Thyroid gland (tissue), 4 donors: ENCODE results near the gene CAMK1. TPM values are rescaled to one million over a fixed set of nuclear protein-coding genes. Genes with fewer than 3 reads are reported as not detected.
A peak's percentile ranks its signal among the peaks of the same experiment; 100 is the strongest.

Source experiments
- DNase-seq, 2 donors: peaks; one replicate each; pipeline ENCODE4 v3.0.0-alpha.2; 2019
- H3K27ac ChIP-seq, 3 donors: fragments of 200-600 bp; sonication (generic); 1 replicate in 2 of 3; 2 replicates in 1 of 3; pipeline ENCODE4 v1.5.1; 2016 to 2019; ENCODE audit warnings: mild to moderate bottlenecking in 1 of 3, moderate library complexity in 1 of 3
- H3K27me3 ChIP-seq: fragments of 200-600 bp; sonication (generic); one replicate; pipeline ENCODE4 v1.5.1; 2019
- H3K36me3 ChIP-seq, 2 donors: fragments of 200-600 bp; sonication (generic); one replicate each; pipeline ENCODE4 v1.5.1; 2016 to 2019
- H3K4me1 ChIP-seq, 2 donors: fragments of 200-600 bp; sonication (generic); one replicate each; pipeline ENCODE4 v1.5.1; 2017 to 2019
- H3K4me3 ChIP-seq, 3 donors: fragments of 200-600 bp; sonication (generic); replicated peaks in 1 of 3; 1 replicate in 2 of 3; 2 replicates in 1 of 3; pipeline ENCODE4 v1.5.1; 2016; ENCODE audit warnings: mild to moderate bottlenecking in 1 of 3
- H3K9me3 ChIP-seq: fragments of 200-600 bp; sonication (generic); one replicate; pipeline ENCODE4 v1.5.1; 2017
- POLR2A ChIP-seq, 2 donors: fragments of 450-650 bp; IDR thresholded peaks; one replicate each; pipeline ENCODE4 v1.6.1; 2017; ENCODE audit warnings: antibody characterized with exemption in 2 of 2, mild to moderate bottlenecking in 2 of 2, moderate library complexity in 1 of 2
- WGBS, 2 donors: methylation state at CpG; one replicate each; pipeline ENCODE4 v1.1.5; 2017; 5-methylcytosine and 5-hydroxymethylcytosine counted together
- intact Hi-C: fragments of 100-400 bp; cut with DNase I; formaldehyde crosslinking; loops from one replicate; pipeline ENCODE4 v1.15.1; 2023
- total RNA-seq, 4 donors: library from RNA; depleted of rRNA; stranded (reverse); fragments of >200 nt; gene quantifications; one replicate each; pipeline ENCODE4 v1.2.3, GENCODE V29; 2016
- TF ChIP-seq, protein P1 (sequence below), 6 experiments: fragments of 200-600 bp in 3 of 6; fragments of 450-650 bp in 3 of 6; sonication (generic) in 3 of 6; IDR thresholded peaks; one replicate each; pipeline ENCODE4 v1.5.1; 2016 to 2019; ENCODE audit warnings: antibody characterized with exemption in 6 of 6, mild to moderate bottlenecking in 2 of 6, inconsistent platforms in 1 of 6, moderate library complexity in 1 of 6

CAMK1 gene
- total RNA-seq, 4 donors from 2014 or later, result 32.1 to 44.8 (median 35.9) TPM

DNA sequence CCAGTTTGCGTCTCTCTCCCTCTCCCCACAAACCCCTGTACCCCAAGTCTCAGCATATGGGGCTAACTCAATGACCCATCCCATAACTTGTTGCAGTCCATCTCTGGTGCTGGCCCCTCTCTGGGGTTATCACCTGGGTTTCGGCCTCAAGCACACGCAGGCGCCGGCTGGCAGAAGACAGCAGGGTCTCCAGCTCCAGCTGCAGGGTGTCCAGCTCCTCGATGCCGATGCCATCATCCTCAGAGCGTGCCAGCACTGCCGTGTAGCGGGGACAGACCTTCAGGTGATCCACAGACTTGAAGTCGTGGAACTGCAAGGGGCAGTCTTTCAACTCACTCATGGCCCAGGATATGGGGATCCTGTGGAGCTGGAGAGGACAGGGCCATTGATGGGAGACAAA is 21.4 kb upstream of the CAMK1 start:
- Histone ChIP-seq H3K4me3 (no peak overlapping the region), H3K9me3 (no peaks in the 10 kb centered on the region), H3K36me3 (peaks cover 12 to 20% of the 10 kb centered on the region in 2 donors), H3K27me3 (no peaks in the 10 kb centered on the region), H3K27ac (peak overlapping the region in 2 of 3 donors; percentile 91), H3K4me1 (peaks cover 12 to 25% of the 10 kb centered on the region in 2 donors)
- DNase-seq, result no peak
- WGBS, 2 donors, result 93 to 98% methylated on average over 8 to 11 of the region's 11 CpGs
- TF ChIP-seq, protein P1, sequence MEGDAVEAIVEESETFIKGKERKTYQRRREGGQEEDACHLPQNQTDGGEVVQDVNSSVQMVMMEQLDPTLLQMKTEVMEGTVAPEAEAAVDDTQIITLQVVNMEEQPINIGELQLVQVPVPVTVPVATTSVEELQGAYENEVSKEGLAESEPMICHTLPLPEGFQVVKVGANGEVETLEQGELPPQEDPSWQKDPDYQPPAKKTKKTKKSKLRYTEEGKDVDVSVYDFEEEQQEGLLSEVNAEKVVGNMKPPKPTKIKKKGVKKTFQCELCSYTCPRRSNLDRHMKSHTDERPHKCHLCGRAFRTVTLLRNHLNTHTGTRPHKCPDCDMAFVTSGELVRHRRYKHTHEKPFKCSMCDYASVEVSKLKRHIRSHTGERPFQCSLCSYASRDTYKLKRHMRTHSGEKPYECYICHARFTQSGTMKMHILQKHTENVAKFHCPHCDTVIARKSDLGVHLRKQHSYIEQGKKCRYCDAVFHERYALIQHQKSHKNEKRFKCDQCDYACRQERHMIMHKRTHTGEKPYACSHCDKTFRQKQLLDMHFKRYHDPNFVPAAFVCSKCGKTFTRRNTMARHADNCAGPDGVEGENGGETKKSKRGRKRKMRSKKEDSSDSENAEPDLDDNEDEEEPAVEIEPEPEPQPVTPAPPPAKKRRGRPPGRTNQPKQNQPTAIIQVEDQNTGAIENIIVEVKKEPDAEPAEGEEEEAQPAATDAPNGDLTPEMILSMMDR (IDR thresholded peaks at IDR 0.05), result no peak
- no peak for TF ChIP-seq POLR2A (IDR thresholded peaks at IDR 0.05)
- intact Hi-C loops, result loop anchor here (10.0 kb wide), 1 partner anchor 136 kb away; no protein-coding TSS in a partner anchor

DNA sequence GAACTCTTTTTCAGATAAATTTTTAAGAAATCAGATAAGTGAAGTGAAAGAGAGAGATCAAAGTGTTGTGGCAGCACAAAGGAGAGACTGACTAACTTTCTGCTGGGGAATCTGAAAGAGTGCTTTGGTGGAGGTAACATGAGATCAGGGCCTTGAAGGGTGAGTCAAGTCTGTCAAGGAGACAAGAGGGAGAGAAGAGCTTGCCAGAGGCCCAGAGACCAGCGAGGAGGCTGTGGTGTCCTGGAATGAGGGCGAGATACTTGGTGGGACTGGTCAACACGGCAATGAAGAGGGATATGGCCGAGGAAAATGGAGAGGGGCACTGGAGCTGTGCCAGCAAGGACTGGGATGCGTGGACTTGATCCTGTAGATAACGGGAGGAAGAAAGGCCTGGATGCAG is 18.0 kb upstream of the CAMK1 start:
- no peak for DNase-seq
- Histone ChIP-seq H3K4me1 (peaks cover 5 to 13% of the 10 kb centered on the region in 2 donors), H3K36me3 (peaks cover 34 to 37% of the 10 kb centered on the region in 2 donors), H3K27ac (no peak overlapping the region), H3K27me3 (no peaks in the 10 kb centered on the region), H3K4me3 (no peak overlapping the region), H3K9me3 (no peaks in the 10 kb centered on the region)
- intact Hi-C loops, result no loop called here
- WGBS, 2 donors, result 86 to 92% methylated on average over 6 of the region's 6 CpGs
- TF ChIP-seq, protein P1 (IDR thresholded peaks at IDR 0.05), result no peak
- TF ChIP-seq POLR2A (IDR thresholded peaks at IDR 0.05), result no peak

DNA sequence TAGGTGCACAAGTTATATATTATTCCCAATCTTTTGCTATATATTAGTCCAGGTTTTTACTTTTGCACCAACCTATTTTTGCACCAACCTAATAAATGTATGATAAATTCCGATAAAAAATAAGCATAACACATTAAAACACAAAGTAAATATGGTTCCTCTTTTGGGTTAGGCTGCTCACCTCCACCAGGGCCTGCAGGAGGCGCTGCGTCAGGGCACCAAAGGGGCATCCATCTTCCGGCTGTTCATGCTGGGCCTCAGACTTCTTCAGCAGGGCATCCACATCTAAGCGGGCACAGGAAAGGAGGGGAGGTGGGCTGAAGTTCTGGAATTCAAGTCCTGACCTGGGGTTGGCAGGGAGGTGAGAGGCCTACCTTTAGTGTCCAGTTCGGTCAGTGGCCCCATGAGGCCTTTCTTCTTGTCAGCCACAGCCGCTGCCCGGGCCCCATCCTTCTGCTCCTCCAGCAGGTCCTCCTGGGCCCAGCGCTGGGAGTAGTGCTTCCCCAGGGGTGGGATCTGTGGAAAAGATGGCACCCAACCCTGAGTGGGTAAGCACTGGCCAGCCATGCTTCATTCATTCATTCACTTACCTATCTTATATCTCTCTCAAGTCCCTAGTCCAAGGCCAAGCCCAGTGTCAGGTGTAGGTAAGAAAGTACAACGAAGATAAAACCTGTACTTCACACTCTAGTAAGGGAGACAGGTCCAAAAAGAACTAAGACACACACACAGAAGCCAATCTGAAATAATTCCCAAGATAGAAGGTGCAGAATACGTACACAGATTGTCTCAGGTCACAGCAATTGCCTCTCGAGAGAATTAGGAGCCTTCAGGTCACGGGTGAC is 17.3 kb upstream of the CAMK1 start:
- no peak overlapping the region for H3K27ac ChIP-seq
- TF ChIP-seq, protein P1 (IDR thresholded peaks at IDR 0.05), result no peak
- no peak for TF ChIP-seq POLR2A (IDR thresholded peaks at IDR 0.05)
- H3K27me3 ChIP-seq, result no peaks in the 10 kb centered on the region
- H3K9me3 ChIP-seq, result no peaks in the 10 kb centered on the region
- DNase-seq, result no peak
- H3K4me1 ChIP-seq, result peaks cover 5 to 18% of the 10 kb centered on the region in 2 donors
- H3K4me3 ChIP-seq, result no peak overlapping the region
- intact Hi-C loops, result no loop called here
- WGBS, 2 donors, result 89 to 93% methylated on average over 12 to 13 of the region's 13 CpGs
- peaks cover 34 to 41% of the 10 kb centered on the region in 2 donors for H3K36me3 ChIP-seq

DNA sequence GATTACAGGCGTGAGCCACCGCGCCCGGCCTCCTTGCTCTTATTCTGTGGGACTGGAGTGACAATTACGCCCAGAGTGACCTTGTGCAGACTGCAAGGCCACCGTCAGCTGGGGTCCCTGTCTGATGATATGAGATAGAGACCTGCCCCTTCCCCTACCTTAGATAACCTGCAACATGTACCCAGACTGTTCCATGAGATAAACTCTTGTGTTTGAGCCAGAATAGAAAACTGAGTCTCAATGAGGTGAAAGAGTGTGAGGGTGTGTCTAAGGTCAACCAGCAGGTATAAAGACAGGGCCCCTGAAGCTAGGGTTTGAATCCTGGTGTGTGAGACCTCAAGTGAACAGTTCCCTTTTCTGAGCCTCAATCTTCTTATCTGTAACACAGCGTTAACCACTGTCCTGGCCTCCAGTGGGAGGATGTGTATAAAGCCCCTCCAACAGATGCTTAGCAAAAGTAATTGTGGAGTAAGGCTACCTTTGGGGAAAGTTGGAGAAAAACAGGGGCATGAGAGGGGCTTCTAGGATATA is 16.5 kb upstream of the CAMK1 start:
- no peaks in the 10 kb centered on the region for H3K9me3 ChIP-seq
- DNase-seq, result no peak
- H3K4me3 ChIP-seq, result no peak overlapping the region
- no peak for TF ChIP-seq POLR2A (IDR thresholded peaks at IDR 0.05)
- TF ChIP-seq, protein P1 (IDR thresholded peaks at IDR 0.05), result no peak
- intact Hi-C loops, result no loop called here
- H3K36me3 ChIP-seq, result peaks cover 34 to 44% of the 10 kb centered on the region in 2 donors
- 92 to 99% methylated on average over 7 of the region's 7 CpGs for WGBS, 2 donors
- no peaks in the 10 kb centered on the region for H3K27me3 ChIP-seq
- peaks cover 0 to 18% of the 10 kb centered on the region in 2 donors for H3K4me1 ChIP-seq
- no peak overlapping the region for H3K27ac ChIP-seq

DNA sequence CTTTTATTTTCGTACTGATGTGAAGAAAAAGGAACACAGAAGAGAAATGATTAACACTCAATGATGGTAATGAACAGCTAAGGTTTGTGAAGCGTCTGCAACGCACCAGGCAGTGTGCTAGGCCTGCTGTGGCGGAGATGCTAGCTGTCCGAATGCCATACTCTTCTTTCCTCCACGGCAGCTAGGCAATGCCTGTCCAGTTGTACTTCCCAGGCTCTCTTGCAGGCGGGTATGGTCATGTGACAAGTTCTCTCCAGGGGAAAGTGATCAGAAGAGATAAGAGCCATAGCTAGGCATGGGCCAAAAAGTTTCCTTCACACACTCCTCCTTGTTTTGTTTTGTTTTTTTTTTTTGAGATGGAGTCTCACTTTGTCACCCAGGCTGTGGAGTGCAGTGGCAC is 15.9 kb upstream of the CAMK1 start:
- intact Hi-C loops, result no loop called here
- TF ChIP-seq POLR2A (IDR thresholded peaks at IDR 0.05), result no peak
- TF ChIP-seq, protein P1 (IDR thresholded peaks at IDR 0.05), result no peak
- Histone ChIP-seq H3K27ac (no peak overlapping the region), H3K4me1 (peaks cover 0 to 20% of the 10 kb centered on the region in 2 donors), H3K36me3 (peaks cover 34 to 44% of the 10 kb centered on the region in 2 donors), H3K9me3 (no peaks in the 10 kb centered on the region), H3K4me3 (no peak overlapping the region), H3K27me3 (no peaks in the 10 kb centered on the region)
- WGBS, 2 donors, result 82 to 87% methylated on average over 7 of the region's 7 CpGs
- no peak for DNase-seq
